GM19372 (cell line): ENCODE results near the gene PREB.
A peak's percentile ranks its signal among the peaks of the same experiment; 100 is the strongest.
"Not testable (repeated sequence)": the region's sequence is repeated elsewhere in the genome, so short reads cannot be mapped to it uniquely, and the experiment has no call there.

Experiments used
- ATAC-seq: cut with Tn5 transposase; IDR thresholded peaks from one replicate; pipeline ENCODE4 v1.9.1; 2021; ENCODE audit warnings: mild to moderate bottlenecking, low read depth, moderate library complexity; ENCODE audit not compliant: unreplicated experiment

PREB gene

DNA sequence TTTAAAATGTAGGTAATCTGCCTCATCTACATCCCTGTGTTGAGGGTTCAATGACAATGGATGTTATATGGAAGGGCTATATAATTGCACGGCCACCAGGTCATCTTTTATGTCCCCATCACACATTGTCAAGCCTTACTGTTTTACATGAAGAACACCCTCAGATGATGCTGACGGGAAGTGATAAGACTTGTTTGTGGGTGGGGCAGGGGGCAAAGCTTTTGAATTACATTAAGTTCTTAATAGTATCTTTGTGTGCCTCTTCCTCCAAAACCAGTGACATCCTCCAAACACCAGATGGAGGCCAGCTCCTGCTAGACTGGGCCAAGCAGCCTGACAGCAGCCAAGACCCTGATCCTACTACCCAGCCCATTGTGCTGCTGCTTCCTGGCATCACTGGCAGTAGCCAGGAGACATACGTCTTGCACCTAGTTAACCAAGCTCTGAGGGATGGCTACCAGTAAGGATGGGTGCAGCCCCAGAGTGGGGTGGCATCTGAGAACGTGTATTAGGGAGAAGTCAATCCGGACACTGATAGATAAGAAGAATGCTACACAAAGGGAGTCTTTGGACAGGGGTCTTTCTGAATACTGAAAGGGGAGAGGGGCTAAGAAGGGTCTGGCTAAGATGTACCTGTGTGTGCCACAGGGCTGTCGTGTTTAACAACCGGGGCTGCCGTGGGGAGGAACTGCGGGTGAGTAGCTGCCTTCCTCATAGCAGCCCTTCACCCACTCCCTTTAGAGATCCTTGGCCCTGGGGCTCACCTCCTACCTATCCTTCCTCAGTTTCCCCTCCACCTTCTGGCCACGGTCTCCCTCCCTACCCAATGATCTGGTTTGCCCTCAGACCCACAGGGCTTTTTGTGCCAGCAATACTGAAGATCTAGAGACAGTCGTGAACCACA lies 5.5 kb downstream of the PREB start:
- no peak for ATAC-seq

GRCh38 chr2:27127883-27128667 lies 6.4 kb downstream of the PREB start:
- no peak for ATAC-seq

DNA sequence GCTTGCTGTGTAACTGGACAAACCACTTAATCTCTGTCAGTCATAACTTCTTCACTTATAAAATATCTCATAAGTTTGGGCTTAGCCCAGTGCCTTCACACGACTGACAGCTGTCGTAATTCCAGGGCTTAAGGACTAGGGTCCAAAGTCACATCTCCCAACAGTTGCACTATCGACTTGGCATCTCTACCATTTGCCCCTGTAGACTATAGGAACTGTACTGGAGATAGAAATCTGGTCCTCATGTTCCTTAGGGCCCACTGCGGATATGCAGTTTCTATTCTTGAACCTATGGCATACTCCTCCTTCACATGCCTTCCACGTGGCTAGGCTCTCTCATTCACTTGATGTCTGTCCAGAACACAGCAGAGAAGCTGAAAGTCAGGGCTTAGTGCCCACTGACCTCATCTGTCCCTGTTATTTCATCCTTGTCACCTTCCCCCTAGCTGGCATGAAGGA lies 8.2 kb downstream of the PREB start:
- no peak for ATAC-seq

DNA sequence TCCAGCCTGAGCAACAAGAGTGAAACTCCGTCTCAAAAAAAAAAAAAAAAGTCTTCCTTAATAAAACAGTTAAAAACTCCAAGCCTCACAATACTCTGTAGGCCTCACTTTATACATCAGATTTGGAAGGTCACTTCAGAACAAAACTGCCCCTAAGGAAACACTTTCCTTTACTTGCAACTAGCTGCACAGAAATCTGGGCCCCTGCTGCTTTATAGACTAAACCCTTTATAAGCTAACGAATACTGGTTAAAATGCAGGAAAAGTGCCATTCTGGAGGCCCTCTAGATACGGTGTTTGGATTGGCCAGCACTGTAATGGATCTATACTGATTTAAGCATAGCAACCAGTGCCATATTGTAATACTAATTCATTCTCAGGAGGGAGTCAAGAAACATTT lies 9.3 kb downstream of the PREB start:
- ATAC-seq = no peak

- peak; percentile 83 for ATAC-seq
Measured at GRCh38 chr2:27123302-27124150, 10.9 kb downstream of the PREB start, which contains the start of gene ABHD1. Gene ABHD1 (plus strand): TSS chr2:27123815. CDS start chr2:27123949, 134 bp downstream.

DNA sequence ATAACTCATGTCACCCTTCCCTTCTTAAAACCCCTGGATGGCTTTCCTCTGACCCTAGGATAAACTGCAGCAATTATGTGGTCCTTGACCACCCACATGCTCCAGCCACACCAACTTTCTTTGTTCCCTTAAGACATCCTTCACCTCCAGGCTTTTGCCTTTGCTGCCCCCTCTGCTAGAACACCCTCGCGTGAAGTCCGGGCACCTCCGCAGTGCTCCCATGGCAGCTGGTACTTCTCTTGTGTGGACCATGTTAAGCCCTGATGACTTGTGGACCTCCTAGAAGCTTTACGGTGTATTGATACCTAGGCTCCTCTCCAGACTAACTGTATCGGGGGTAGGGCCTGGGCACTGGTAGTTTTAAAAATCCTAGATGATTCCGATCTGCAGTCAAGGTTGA lies 11.6 kb downstream of the PREB start:
- no peak for ATAC-seq

GRCh38 chr2:27121906-27122305 lies 12.5 kb downstream of the PREB start:
- ATAC-seq = no peak

DNA sequence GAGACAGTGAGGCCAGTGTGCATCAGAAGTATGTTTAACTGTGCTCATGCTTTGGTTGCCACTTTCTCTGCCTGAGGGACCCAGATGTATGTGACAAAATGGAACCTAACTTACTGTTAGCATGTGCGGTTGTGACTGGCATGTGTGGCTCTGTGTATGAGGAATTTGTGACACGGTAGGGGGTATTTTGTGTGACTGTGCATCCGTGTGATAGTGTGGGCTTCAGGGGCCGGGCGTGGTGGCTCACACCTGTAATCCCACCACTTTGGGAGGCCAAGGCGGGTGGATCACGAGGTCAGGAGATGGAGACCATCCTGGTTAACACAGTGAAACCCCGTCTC lies 15.1 kb downstream of the PREB start:
- ATAC-seq = not testable (repeated sequence)

GRCh38 chr2:27118525-27119329 lies 15.7 kb downstream of the PREB start, which contains the start of gene CGREF1:
Gene CGREF1 (minus strand): TSS chr2:27119128. CDS start chr2:27104366, 14,762 bp downstream.
- no peak for ATAC-seq

- ATAC-seq = no peak
Measured at GRCh38 chr2:27117995-27118524, 16.4 kb downstream of the PREB start.

DNA sequence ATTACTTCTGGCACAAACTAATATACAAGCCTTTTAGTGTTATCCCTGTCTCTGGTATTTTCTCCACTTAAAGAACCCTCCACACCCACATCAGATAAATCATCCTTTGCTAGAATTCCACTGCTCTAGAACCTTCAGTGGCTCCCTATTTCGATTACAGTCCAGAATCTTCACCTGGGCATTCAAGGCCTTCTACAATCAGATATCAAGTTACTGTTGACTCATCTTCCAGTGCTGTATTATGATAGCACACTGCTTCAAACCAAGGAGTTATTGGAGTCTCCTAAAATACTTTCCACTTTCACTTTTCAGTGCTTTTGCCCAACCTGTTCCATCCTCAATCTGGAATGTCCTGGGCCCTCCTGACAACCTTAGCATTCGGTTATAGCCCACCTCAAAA lies 18.9 kb downstream of the PREB start:
- no peak for ATAC-seq

DNA sequence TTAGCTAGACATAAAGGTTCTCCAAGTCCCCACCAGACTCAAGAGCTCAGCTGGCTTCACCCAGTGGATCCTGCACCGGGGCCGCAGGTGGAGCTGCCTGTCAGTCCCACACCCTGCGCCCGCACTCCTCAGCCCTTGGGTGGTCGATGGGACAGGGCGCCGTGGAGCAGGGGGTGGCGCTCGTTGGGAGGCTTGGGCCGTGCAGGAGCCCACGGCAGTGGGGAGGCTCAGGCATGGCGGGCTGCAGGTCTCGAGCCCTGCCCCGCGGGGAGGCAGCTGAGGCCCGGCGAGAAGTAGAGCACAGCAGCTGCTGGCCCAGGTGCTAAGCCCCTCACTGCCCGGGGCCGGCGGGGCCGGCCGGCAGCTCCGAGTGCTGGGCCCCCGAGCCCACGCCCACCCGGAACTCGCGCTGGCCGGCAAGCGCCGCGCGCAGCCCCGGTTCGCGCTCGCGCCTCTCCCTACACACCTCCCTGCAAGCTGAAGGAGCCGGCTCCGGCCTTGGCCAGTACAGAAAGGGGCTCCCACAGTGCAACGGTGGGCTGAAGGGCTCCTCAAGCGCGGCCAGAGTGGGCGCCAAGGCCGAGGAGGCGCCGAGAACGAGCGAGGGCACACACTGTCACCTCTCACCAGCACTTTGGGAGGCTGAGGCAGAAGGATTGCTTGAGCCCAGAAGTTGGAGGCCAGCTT lies 22.9 kb downstream of the PREB start:
- not testable (repeated sequence) for ATAC-seq

- not testable (repeated sequence) for ATAC-seq
Measured at GRCh38 chr2:27110603-27111352, 23.7 kb downstream of the PREB start.

DNA sequence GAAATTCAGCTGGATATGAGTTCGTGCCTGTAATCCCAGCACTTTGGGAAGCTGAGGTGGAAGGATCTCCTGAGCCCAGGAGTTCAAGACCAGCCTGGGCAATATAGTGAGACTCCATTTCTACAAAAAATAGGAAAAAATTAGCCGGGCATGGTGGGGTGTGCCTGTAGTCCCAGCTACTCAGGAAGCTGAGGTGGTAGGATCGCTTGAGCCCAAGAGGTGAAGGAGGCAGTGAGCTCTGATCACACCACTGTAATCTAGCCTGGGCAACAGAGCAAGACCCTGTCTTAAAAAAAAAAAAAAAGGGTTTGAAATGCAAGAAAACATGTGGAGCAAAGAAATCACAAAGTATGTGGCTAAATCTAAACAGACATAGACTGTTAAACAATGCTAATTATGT lies 25.4 kb downstream of the PREB start:
- no peak for ATAC-seq

GRCh38 chr2:27108221-27108620 lies 26.2 kb downstream of the PREB start:
- ATAC-seq = no peak

DNA sequence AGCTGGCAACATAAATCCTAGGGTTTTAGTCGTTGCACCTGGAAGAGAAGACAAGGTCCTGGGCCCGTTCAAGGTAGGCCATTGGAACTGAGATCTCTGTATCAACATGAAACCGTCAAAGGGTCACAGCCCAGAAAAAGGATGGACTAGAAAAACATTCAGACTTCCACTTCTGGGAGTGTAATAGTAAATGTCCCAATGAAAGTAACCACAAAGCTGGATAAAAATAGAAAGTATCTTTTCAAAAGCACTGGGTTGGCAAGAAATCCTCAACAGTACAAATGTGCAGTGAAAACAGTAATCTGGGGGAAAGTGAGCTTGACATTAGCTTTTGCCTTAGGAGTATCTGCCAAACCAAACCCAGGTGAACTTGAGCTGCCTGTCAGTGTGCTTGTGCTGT lies 28.5 kb downstream of the PREB start:
- no peak for ATAC-seq

GRCh38 chr2:27102329-27102728 lies 32.1 kb downstream of the PREB start:
- no peak for ATAC-seq

DNA sequence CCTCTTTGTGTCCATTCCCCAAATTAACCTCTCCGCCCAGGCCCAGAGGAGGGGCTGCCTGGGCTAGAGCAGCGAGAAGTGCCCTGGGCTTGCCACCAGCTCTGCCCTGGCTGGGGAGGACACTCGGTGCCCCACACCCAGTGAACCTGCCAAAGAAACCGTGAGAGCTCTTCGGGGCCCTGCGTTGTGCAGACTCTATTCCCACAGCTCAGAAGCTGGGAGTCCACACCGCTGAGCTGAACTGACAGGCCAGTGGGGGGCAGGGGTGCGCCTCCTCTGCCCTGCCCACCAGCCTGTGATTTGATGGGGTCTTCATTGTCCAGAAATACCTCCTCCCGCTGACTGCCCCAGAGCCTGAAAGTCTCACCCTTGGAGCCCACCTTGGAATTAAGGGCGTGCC lies 34.4 kb downstream of the PREB start:
- no peak for ATAC-seq
